ENCODE results near the gene YPEL1.
"Not testable (repeated sequence)": the region's sequence is repeated elsewhere in the genome, so short reads cannot be mapped to it uniquely, and the experiment has no call there.

Gene YPEL1

GRCh38 chr22:21721195-21721852 lies 14.3 kb downstream of the YPEL1 start:
- not testable (repeated sequence) for DNase-seq (ENCODE audit: low read depth in 2 of 2)

- DNase-seq (ENCODE audit: low read depth in 2 of 2): not testable (repeated sequence)
These were observed 15.3 kb downstream of the YPEL1 start for GRCh38 chr22:21720191-21720859.

DNA sequence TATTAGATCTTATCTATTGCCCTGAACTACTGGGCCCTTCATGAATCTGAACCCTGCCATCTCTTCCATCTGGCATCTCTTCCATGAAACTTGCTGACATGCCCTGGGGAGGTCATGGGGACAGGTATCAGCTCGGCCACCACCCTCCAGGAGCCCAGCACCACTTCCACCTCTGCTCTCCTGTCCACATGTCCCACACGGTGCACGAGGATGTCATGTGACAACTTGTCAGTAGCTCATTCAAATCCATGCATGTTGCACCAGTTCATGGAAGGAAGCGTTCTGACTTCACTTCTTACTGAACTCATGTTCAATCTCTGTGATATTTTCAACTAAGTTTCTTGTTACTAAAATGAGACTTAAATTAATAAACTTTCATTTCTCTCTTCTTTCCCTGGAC lies 16.6 kb downstream of the YPEL1 start:
- no peak for DNase-seq (ENCODE audit: low read depth in 2 of 2)

DNA sequence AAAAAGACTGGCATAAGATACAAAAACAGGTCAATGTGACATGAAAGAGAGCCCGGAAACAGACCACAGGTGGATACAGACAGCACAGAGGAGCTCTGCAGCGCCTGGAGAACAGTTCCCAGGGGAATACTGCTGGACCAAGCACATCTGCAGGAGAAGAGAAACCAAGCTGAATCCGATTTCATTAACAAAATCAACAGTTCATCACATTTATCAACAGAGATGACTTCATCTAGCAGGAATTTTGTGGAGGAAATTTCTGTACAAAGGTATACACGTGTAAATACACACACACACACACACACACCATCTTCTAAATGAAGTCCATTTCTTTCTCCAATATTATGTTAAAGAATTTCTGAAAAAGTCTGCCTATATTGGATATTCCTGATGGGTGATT lies 17.1 kb downstream of the YPEL1 start:
- DNase-seq (ENCODE audit: low read depth in 2 of 2): no peak

DNA sequence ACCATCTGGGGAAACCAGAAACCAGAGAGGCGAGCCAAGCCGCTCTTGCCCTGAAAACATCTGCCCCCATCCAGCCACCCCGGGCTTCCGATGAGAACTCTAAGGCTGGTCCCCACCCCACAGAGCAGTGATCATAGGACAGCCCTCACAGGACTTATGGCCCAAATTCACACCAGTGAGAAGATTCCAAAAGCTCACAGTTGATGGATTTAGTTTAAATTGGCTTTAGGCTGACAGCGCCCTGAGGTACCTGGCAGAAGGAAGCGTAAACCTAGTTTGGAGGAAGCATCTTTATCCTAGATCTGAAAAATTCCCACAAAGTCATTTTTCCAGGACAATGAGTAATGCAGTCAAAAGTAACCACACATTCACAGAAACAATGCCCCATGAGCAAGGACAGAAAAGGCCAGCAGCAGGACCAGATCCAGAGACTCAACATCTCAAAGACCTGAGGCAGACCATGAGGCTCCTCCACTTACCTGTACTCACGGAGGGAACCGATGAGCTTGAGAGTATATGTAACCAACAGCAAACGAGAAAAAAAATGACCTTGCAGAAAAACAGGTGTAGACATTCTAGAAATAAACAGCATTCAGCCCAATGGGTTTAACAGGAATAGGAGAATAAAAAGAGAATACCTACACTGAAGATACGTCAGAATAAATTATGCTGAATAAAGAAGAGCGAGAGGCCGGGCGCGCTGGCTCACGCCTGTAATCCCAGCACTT lies 19.0 kb downstream of the YPEL1 start:
- DNase-seq (ENCODE audit: low read depth in 2 of 2): not testable (repeated sequence)

DNA sequence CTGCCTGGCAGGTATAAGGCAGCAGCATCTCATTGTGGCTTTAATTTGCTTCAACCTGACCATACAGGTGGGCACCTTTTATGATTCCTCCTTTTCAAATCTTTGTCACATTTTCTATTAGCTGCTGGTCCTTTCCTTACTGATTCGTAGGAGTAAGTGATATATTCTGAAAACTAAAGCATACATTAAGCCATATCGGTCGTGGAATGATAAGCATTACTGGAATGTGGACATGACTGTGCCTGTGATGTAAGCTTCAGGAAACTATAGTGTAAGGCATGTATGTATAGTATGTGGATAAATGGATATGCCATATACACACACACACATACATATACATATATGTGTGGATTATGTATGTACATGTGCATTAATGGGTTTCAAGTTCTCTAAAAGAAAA lies 20.8 kb downstream of the YPEL1 start:
- DNase-seq (ENCODE audit: low read depth in 2 of 2): peak in 1 of 2 experiments; percentile 32

DNA sequence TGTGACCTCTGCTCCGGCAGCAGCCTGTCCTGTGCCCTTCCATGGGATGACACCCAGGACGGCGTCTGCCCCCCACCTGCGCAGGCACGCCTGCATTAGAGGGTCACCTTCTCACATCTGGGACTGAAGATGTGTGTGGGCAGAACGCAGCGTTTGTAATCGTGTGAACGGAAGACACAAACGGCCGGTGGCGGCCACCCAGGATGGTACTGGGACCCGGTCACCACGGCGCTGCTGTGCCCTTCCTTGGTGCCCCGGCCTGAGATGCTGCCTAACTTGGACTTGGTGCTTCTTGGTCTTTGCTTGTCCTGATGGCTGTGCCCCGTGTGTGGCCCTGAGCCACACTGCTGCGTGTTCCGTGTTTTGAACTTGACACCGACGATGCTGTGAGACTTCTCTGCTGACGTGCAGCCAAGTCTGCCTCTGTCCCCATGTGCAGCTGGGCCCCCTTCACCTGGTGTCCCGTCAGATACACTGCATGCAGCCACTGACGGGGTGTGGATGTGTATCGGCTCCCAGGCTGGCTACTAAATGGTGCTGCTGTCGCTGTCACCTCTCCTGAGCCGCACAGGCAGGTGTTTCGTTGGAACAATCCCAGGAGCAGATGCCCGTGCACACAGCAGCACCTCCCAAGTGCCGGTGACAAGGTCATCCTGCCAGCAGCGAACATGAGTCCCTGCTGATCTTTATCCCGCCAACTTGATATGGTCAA lies 21.4 kb downstream of the YPEL1 start:
- no peak for DNase-seq (ENCODE audit: low read depth in 2 of 2)

DNA sequence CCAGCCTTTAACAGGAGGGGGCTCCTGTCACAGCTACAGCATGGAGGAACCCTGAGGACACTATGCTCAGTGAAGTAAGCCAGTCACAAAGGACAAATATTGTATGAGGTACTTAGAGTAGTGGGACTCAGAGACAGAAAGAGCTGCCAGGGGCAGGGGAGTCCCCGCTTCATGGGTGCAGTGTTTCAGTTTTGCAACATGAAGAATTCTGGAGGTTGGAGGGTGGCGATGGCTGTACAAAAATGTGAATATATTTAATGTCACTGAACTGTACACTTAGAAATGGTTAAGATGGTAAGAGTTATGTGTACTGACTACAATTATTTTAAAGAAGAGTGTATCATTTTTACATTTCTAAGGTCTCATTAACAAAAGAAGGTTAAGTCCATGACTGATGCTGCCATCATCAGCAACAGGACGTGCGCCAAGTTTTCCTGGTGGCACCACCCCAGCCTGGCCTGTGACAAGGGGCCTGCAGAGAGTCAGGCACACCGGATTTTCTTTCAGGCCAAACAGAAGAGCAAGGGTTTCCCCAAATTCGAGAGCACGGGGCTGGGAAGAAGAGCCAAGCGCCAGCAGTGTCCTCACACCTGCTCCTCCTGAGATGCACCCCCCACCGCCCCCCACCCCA lies 22.1 kb downstream of the YPEL1 start:
- no peak for DNase-seq (ENCODE audit: low read depth in 2 of 2)

GRCh38 chr22:21712751-21713427 lies 22.7 kb downstream of the YPEL1 start:
- DNase-seq (ENCODE audit: low read depth in 2 of 2): peak; percentile 60 to 62

GRCh38 chr22:21711851-21712250 lies 23.7 kb downstream of the YPEL1 start:
- no peak for DNase-seq (ENCODE audit: low read depth in 2 of 2)

- DNase-seq (ENCODE audit: low read depth in 2 of 2): no peak
These were observed 25.4 kb downstream of the YPEL1 start for GRCh38 chr22:21710156-21710555.

- DNase-seq (ENCODE audit: low read depth in 2 of 2): no peak
These were observed 25.9 kb downstream of the YPEL1 start for GRCh38 chr22:21709688-21710087.

DNA sequence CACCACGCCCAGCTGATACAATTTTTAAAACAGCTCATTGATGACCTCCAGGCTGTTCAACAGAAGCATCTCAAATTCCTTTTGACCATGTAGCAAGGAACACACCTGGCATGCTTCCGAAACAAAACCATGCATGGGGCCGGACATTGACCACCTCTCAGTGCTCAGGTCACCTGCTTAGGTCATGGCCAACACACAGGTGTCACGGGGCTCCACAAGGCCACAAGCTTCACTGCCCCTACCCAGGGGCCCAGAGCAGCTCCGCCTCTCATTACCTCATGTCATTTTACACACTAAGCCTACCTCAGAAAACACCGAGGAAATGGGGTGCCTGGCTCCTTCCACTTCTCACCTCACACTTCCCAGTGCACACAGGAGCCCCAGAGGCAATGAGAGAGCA lies 26.6 kb downstream of the YPEL1 start:
- no peak for DNase-seq (ENCODE audit: low read depth in 2 of 2)

DNA sequence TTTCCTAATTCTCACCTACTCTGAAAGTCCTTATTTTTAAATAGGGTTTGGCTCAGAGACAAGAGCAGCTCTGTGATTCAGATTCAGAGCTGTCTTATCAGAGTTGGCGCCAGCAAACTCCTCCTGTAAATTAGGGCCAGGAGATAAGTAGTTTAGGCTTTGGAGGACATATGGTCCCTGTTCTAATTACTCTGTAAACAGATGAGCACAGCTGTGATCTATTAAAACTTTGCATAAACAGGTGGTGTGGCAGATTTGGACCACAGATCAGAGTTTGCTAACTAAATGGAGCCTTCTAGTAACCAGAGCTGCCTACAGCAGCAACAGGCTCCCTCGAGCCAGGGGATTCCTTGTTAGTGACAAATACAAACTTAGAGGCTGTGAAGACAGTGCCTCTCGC lies 27.9 kb downstream of the YPEL1 start:
- no peak for DNase-seq (ENCODE audit: low read depth in 2 of 2)

DNA sequence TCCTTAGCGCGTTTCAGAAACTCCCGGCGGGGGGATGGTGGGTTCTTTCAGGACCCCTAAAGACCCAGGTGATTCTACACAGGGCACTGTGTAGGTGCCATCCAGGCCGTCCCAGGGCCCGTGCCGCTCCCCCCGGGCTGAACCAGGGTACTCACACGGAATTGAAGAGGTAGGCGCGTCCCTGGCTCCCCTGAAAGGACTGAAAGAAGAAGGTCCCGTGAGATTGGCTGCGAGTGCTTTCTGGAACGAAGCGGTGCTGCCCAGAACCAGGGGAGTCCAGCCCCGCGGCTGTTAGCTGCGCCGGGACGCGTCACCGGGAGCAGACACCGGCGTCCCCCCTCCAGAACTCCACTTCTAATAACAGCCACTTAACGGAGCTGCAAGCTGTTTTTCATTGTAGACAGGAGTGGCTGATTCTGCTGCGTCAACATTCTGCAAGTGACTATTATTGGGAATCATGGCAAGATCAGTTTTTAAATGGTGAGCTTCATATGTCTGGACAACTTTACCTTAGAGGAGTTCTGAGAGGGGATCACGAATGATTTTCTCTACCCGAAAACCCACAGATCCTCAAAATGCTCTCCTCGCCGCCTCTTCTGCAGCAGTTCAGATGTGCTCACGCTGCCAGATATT lies 31.8 kb downstream of the YPEL1 start:
- no peak for DNase-seq (ENCODE audit: low read depth in 2 of 2)

DNA sequence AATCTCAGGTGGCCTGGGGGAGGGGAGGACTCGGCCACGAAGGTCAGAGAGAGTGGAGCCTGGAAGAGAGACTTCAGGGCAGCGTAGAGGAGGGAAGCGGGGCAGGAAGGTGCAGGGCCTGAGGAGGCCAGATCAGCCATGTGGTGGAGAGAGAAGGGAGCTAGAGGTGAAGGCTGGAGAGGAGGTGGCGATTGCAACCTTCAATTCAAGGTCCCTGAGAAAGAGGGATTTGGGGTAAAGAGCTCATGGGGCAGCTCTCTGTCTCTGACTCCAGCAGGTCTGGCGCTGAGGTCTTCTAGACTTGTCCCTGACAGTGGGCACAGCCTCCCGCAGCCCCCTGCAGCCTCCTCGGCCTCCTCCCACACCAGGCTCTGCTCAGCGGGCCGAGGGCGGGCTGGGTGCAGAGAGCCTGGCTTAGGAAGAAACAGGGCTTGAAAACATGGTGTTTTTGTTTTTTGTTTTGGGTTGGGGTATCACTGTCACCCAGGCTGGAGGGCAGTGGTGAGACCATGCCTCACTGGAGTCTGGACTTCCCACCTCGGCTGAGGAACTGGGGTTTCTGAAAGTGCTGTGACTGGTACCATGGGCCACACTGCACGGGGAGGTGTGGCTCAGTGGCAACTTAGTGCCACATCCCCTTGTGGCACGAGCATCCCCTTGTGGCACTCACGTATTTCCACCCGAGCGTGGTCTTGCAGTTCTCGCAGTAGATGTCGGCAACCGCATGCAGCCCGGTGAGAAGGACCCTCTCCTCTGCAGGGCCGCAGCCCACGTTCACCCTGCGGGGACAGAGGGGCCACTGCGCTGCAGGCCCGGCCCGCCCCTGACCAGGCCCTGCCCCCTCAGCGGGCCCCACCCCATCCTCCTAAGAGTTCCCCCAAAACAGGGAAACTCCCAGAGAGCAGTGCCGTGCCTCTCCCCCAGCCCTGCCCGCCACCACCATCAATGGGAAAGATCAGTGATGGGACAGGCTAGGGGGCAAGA lies 32.6 kb downstream of the YPEL1 start:
- DNase-seq (ENCODE audit: low read depth in 2 of 2): no peak

DNA sequence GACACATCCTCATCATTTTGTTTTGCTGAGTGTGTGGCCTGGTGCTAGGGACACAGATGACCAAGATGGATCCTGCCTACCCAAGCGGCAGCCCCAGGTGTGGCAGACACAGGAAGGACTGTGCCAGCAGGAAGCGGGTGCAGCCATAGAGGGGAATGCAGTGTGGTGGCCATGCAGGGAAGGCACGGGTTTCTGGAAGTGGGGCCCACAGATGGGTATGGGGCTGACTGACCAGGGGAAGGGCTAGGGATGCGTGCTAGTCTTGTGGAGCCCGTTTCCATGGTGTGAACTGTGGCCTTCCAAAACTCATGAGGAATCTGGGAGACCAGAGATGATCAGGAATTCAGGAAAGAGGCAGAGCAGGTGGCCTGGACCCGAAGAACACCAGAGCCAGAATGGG lies 33.5 kb downstream of the YPEL1 start:
- DNase-seq (ENCODE audit: low read depth in 2 of 2): no peak

- DNase-seq (ENCODE audit: low read depth in 2 of 2): no peak
These were observed 34.1 kb downstream of the YPEL1 start for GRCh38 chr22:21701384-21701971.

GRCh38 chr22:21700822-21701221 lies 34.8 kb downstream of the YPEL1 start:
- no peak for DNase-seq (ENCODE audit: low read depth in 2 of 2)

Data from fibroblast of skin of left quadriceps (primary cell).